HepG2 (cell line): ENCODE measurements around the gene KCNE2. TPM values are rescaled to one million over a fixed set of nuclear protein-coding genes. Genes with fewer than 3 reads are reported as not detected.
A peak's percentile ranks its signal among the peaks of the same experiment; 100 is the strongest.

Experiments
- ATAC-seq: fragments of 200-7000 bp; cut with Tn5 transposase; 3 replicates; pipeline ENCODE4 v1.9.1; 2020; ENCODE audit warnings: mild to moderate bottlenecking, moderate library complexity
- Bru-seq: library from RNA; stranded (reverse); fragments of 400-500 nt; gene quantifications from one replicate; lab custom pipeline; 2021; lab: Mats Ljungman, UMichigan
- BruChase-seq, 2 experiments: library from RNA; stranded (reverse); fragments of 400-500 nt; gene quantifications; one replicate each; lab custom pipeline; 2021; lab: Mats Ljungman, UMichigan
- BruUV-seq: library from RNA; stranded (reverse); fragments of 400-500 nt; replicated peaks from 2 replicates; lab custom pipeline; 2021; lab: Mats Ljungman, UMichigan
- CTCF ChIA-PET: fragments of 300-600 bp; formaldehyde crosslinking; extraction: SDS; loops from one replicate; lab custom pipeline; 2021; ENCODE audit warnings: low total read pairs, inconsistent platforms, low intra/inter-chr PET ratio; lab: Yijun Ruan, JAX
- POLR2A ChIA-PET: fragments of 350-600 bp; sonication (Branson Sonifier 250); formaldehyde crosslinking; loops from one replicate; lab custom pipeline; 2020; ENCODE audit warnings: antibody characterized with exemption, inconsistent platforms; lab: Yijun Ruan, JAX
- DNase-seq: peaks from one replicate; pipeline ENCODE4 v3.0.0-alpha.2; 2015; ENCODE audit warnings: low spot score
- FAIRE-seq: peaks from 3 replicates; lab custom pipeline; 2011; peaks lifted over from hg19 to GRCh38; lab: Jason Lieb, UNC
- H2AFZ ChIP-seq: one replicate; pipeline ENCODE4 v1.6.1; 2011; ENCODE audit warnings: low read length, inconsistent platforms
- H3K27ac ChIP-seq: fragments of 300-600 bp; 3 replicates; pipeline ENCODE4 v1.8.0; 2011; ENCODE audit warnings: mixed run types, mild to moderate bottlenecking, mixed read lengths, low read length, inconsistent platforms; ENCODE audit not compliant: insufficient read depth; ENCODE audit errors: extremely low read length
- H3K27me3 ChIP-seq, 2 experiments: fragments of 200-600 bp in 1 of 2; 2 replicates in 1 of 2; 3 replicates in 1 of 2; pipeline versions ENCODE4 v1.6.0 to v1.8.0; 2011; ENCODE audit warnings: low read length in 2 of 2, mild to moderate bottlenecking in 2 of 2, moderate library complexity in 2 of 2, inconsistent platforms in 1 of 2; ENCODE audit not compliant: insufficient read depth in 2 of 2, control insufficient read depth in 1 of 2
- H3K36me3 ChIP-seq, 2 experiments: fragments of 200-600 bp in 1 of 2; replicated peaks in 1 of 2; 2 replicates in 1 of 2; 3 replicates in 1 of 2; pipeline versions ENCODE4 v1.5.1 to v1.8.0; 2011; ENCODE audit warnings: low read length in 2 of 2, inconsistent platforms in 1 of 2; ENCODE audit not compliant: insufficient read depth in 2 of 2, control insufficient read depth in 1 of 2
- H3K4me1 ChIP-seq: 2 replicates; pipeline ENCODE4 v1.5.1; 2012; ENCODE audit warnings: low read length, inconsistent platforms; ENCODE audit not compliant: insufficient read depth
- H3K4me2 ChIP-seq: 2 replicates; pipeline ENCODE4 v1.6.0; 2011; ENCODE audit warnings: low read depth, low read length, inconsistent platforms
- H3K4me3 ChIP-seq, 3 experiments: fragments of 200-600 bp in 1 of 3; sonication (generic), shearing (Covaris generic) in 1 of 3; replicated peaks in 1 of 3; 2 replicates each; pipeline ENCODE4 v1.5.1; 2011 to 2016; ENCODE audit warnings: low read length in 3 of 3, inconsistent platforms in 2 of 3, low read depth in 2 of 3, mild to moderate bottlenecking in 2 of 3, control low read depth in 1 of 3, mixed read lengths in 1 of 3; ENCODE audit not compliant: insufficient read depth in 1 of 3
- H3K79me2 ChIP-seq: one replicate; pipeline ENCODE4 v1.6.1; 2011; ENCODE audit warnings: low read length, inconsistent platforms; ENCODE audit not compliant: insufficient read depth
- H3K9ac ChIP-seq: 2 replicates; pipeline ENCODE4 v1.6.0; 2011; ENCODE audit warnings: mild to moderate bottlenecking, low read depth, low read length, inconsistent platforms; ENCODE audit not compliant: insufficient read depth
- H3K9me3 ChIP-seq: 2 replicates; pipeline ENCODE4 v1.5.1; 2012; ENCODE audit warnings: mild to moderate bottlenecking, low read length
- H4K20me1 ChIP-seq: 2 replicates; pipeline ENCODE4 v1.6.0; 2011; ENCODE audit warnings: inconsistent platforms, mild to moderate bottlenecking, low read length, moderate library complexity; ENCODE audit not compliant: insufficient read depth
- HMGA1 ChIP-seq: sonication (generic); formaldehyde crosslinking; conservative IDR thresholded peaks from 2 replicates; pipeline ENCODE4 v1.4.0; 2020; ENCODE audit warnings: missing genetic modification reagents
- HNF4G ChIP-seq, 2 experiments: sonication (generic) in 1 of 2; formaldehyde crosslinking in 1 of 2; IDR thresholded peaks; 2 replicates each; pipeline versions ENCODE4 v1.4.0 to v1.6.1; 2011 to 2020; ENCODE audit warnings: borderline replicate concordance in 2 of 2, low read depth in 2 of 2, mild to moderate bottlenecking in 2 of 2, low read length in 1 of 2, missing genetic modification reagents in 1 of 2, moderate library complexity in 1 of 2
- HOXA3 ChIP-seq: sonication (generic); formaldehyde crosslinking; IDR thresholded peaks from 2 replicates; pipeline ENCODE4 v1.5.0; 2020; ENCODE audit warnings: missing genetic modification reagents
- HOXD1 ChIP-seq: sonication (generic); formaldehyde crosslinking; IDR thresholded peaks from 2 replicates; pipeline ENCODE4 v1.5.0; 2020; ENCODE audit warnings: missing genetic modification reagents
- NBN ChIP-seq: fragments of 450-650 bp; conservative IDR thresholded peaks from 2 replicates; pipeline ENCODE4 v1.6.1; 2017
- NFIB ChIP-seq: sonication (generic); formaldehyde crosslinking; IDR thresholded peaks from 2 replicates; pipeline ENCODE4 v1.9.0; 2021; ENCODE audit warnings: missing genetic modification reagents, mild to moderate bottlenecking, borderline replicate concordance
- ZFP36 ChIP-seq: fragments of 150-350 bp; IDR thresholded peaks from 2 replicates; pipeline ENCODE4 v1.6.1; 2018; ENCODE audit warnings: borderline replicate concordance, low read length, low read depth; ENCODE audit not compliant: partially characterized antibody
- ZNF598 ChIP-seq: sonication (generic); formaldehyde crosslinking; IDR thresholded peaks from 2 replicates; pipeline ENCODE4 v1.5.1; 2020; ENCODE audit warnings: mild to moderate bottlenecking, missing genetic modification reagents, borderline replicate concordance
- WGBS: methylation state at CpG from one replicate; pipeline ENCODE4 v1.1.6; 2017; ENCODE audit warnings: low lambda C conversion rate; 5-methylcytosine and 5-hydroxymethylcytosine counted together
- in situ Hi-C: cut with HindIII; loops from 2 replicates; pipeline ENCODE4 v1.10.0; 2017; ENCODE audit warnings: low pct_unique_long_range_greater_than_20kb; ENCODE audit not compliant: extremely low pct_ligation_motif_present
- intact Hi-C: fragments of 100-400 bp; cut with micrococcal nuclease; formaldehyde crosslinking; loops from one replicate; pipeline ENCODE4 v1.10.0; 2022; ENCODE audit not compliant: unreplicated experiment
- long read RNA-seq, 2 experiments: library from RNA in 1 of 2; library from polyadenylated mRNA in 1 of 2; stranded (forward) in 1 of 2; unstranded in 1 of 2; transcript quantifications; one replicate each; pipeline ENCODE4 v2.0.0, GENCODE V29; 2019 to 2022
- polyA minus RNA-seq, 3 experiments: library from RNA; depleted of rRNA, polyadenylated mRNA; stranded (reverse); fragments of >200 nt; gene quantifications; 2 replicates each; pipeline ENCODE4 v1.2.3, GENCODE V29; 2011; ENCODE audit warnings: low replicate concordance in 1 of 3
- polyA plus RNA-seq, 8 experiments: library from polyadenylated mRNA; depleted of rRNA in 3 of 8; stranded (reverse) in 7 of 8; unstranded in 1 of 8; fragments of >200 nt; fragmentation: Illumina TruSeq in 4 of 8; extraction: Trizol in 4 of 8; gene quantifications; 2 replicates each; pipeline versions ENCODE4 v1.2.1 to v1.2.3, GENCODE V29; 2011 to 2016; ENCODE audit warnings: low read depth in 4 of 8, missing spikeins in 1 of 8, mixed read lengths in 1 of 8; ENCODE audit not compliant: insufficient read depth in 1 of 8
- total RNA-seq, 5 experiments: library from RNA; depleted of rRNA; stranded (reverse); fragments of >200 nt; fragmentation: Illumina TruSeq; extraction: Trizol; gene quantifications; 2 replicates each; pipeline ENCODE4 v1.2.3, GENCODE V29; 2016; ENCODE audit warnings: low read depth in 1 of 5

Gene KCNE2, protein sequence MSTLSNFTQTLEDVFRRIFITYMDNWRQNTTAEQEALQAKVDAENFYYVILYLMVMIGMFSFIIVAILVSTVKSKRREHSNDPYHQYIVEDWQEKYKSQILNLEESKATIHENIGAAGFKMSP
- total RNA-seq (2016; rRNA removed; fragmentation: Illumina TruSeq; extraction: Trizol) = not detected in 2 replicates
- total RNA-seq (2016; cell fraction: cytosol; rRNA removed; fragmentation: Illumina TruSeq; extraction: Trizol; ENCODE audit: low read depth) = not detected in 2 replicates
- total RNA-seq (2016; cell fraction: insoluble cytoplasmic fraction; rRNA removed; fragmentation: Illumina TruSeq; extraction: Trizol) = not detected in 2 replicates
- not detected in 2 replicates for total RNA-seq (2016; cell fraction: membrane; rRNA removed; fragmentation: Illumina TruSeq; extraction: Trizol)
- total RNA-seq (2016; cell fraction: nucleus; rRNA removed; fragmentation: Illumina TruSeq; extraction: Trizol) = not detected in 2 replicates
- 0.07 TPM in 1 of 2 replicates, not detected in the other for polyA plus RNA-seq (2011; rRNA removed)
- not detected in 2 replicates for polyA plus RNA-seq (2011; cell fraction: cytosol; rRNA removed)
- polyA plus RNA-seq (2011; cell fraction: nucleus; rRNA removed) = not detected in 2 replicates
- polyA plus RNA-seq (2012) = not detected in 2 replicates
- polyA plus RNA-seq (2016; cell fraction: cytosol; fragmentation: Illumina TruSeq; extraction: Trizol; ENCODE audit: low read depth) = not detected in 2 replicates
- not detected in 2 replicates for polyA plus RNA-seq (2016; cell fraction: insoluble cytoplasmic fraction; fragmentation: Illumina TruSeq; extraction: Trizol; ENCODE audit: low read depth)
- polyA plus RNA-seq (2016; cell fraction: membrane; fragmentation: Illumina TruSeq; extraction: Trizol; ENCODE audit: low read depth) = not detected in 2 replicates
- polyA plus RNA-seq (2016; cell fraction: nucleus; fragmentation: Illumina TruSeq; extraction: Trizol; ENCODE audit: insufficient read depth, low read depth) = not detected in 2 replicates
- polyA minus RNA-seq (2011; rRNA and poly(A)+ RNA removed; ENCODE audit: low replicate concordance) = not detected in 2 replicates
- not detected in 2 replicates for polyA minus RNA-seq (2011; cell fraction: cytosol; rRNA and poly(A)+ RNA removed)
- polyA minus RNA-seq (2011; cell fraction: nucleus; rRNA and poly(A)+ RNA removed) = not detected in 2 replicates
- Bru-seq, nascent RNA = percentile 10 among the genes with signal in this experiment
- BruChase-seq, experiment 1, labeled RNA remaining after a 6-hour chase = percentile 20 among the genes with signal in this experiment
- percentile 10 among the genes with signal in this experiment for BruChase-seq, experiment 2, labeled RNA remaining after a 2-hour chase
- long read RNA-seq, experiment 1 = 0 reads
- long read RNA-seq, experiment 2 = 0 reads

- WGBS = 13% methylated on average over 3 of the region's 3 CpGs
- Histone ChIP-seq H3K4me1 (peaks cover 39% of the 10 kb centered on the region), H3K9me3 (no peaks in the 10 kb centered on the region), H2AFZ (no peak within 1 kb of the TSS), H3K36me3 (no peaks in the 10 kb centered on the region), H3K27ac (no peak within 1 kb of the TSS), H3K27me3 (no peaks in the 10 kb centered on the region), H3K4me2 (peak within 1 kb of the TSS; percentile 35; the same call in 1 of the 2 replicates), H3K79me2 (no peaks in the 10 kb centered on the region), H3K9ac (no peak within 1 kb of the TSS), H3K4me3 (no peak within 1 kb of the TSS), H4K20me1 (no peaks in the 10 kb centered on the region)
- TF ChIP-seq ZFP36 = no peak
- no peak for TF ChIP-seq NFIB (CRISPR knock-in tag)
- no peak for TF ChIP-seq HOXD1
- TF ChIP-seq NBN = no peak
- TF ChIP-seq HOXA3 (CRISPR knock-in tag) = no peak
- no peak for TF ChIP-seq HNF4G (IDR thresholded peaks at IDR 0.05; ENCODE audit: borderline replicate concordance, low read depth, low read length)
- no peak for TF ChIP-seq HNF4G (CRISPR knock-in tag; IDR thresholded peaks at IDR 0.05; ENCODE audit: borderline replicate concordance, low read depth)
- TF ChIP-seq HMGA1 = no peak
- no peak for TF ChIP-seq ZNF598 (CRISPR knock-in tag)
- POLR2A ChIA-PET = no interaction called here
- DNase-seq (no peak), ATAC-seq (no peak), FAIRE-seq (no peak)
- intact Hi-C loops (no loop called here), in situ Hi-C loops (no loop called here)
- BruUV-seq = no TSS peak
- CTCF ChIA-PET = no interaction called here
These were observed at the start of gene KCNE2 for GRCh38 chr21:34363733-34364132. TSS of gene KCNE2 (plus strand) at chr21:34364006. CDS start at chr21:34370479, 6,473 bp downstream.
